DND-41 (cell line): ENCODE results near the gene FDX1.
"Not testable (repeated sequence)": the region's sequence is repeated elsewhere in the genome, so short reads cannot be mapped to it uniquely, and the experiment has no call there.

ENCODE experiments used
- ATAC-seq: fragments of 200-7000 bp; cut with Tn5 transposase; 3 replicates; pipeline ENCODE4 v1.9.1; 2021; ENCODE audit warnings: low read depth; ENCODE audit not compliant: insufficient read depth
- DNase-seq: peaks from one replicate; pipeline ENCODE4 v3.0.0-alpha.2; 2020
- H2AFZ ChIP-seq: 2 replicates; pipeline ENCODE4 v1.6.0; 2012; ENCODE audit warnings: low read depth, low read length
- H3K27ac ChIP-seq: 2 replicates; pipeline ENCODE4 v1.5.1; 2012; ENCODE audit warnings: low read length, inconsistent platforms
- H3K27me3 ChIP-seq: fragments of 200-600 bp; sonication (generic); 2 replicates; pipeline ENCODE4 v1.6.0; 2012; ENCODE audit warnings: low read length, mild to moderate bottlenecking, inconsistent platforms; ENCODE audit not compliant: insufficient read depth, poor library complexity
- H3K36me3 ChIP-seq: 2 replicates; pipeline ENCODE4 v1.5.1; 2012; ENCODE audit warnings: low read length, inconsistent platforms; ENCODE audit not compliant: insufficient read depth
- H3K4me1 ChIP-seq: 2 replicates; pipeline ENCODE4 v1.5.1; 2012; ENCODE audit warnings: mild to moderate bottlenecking, low read length; ENCODE audit not compliant: insufficient read depth
- H3K4me2 ChIP-seq: 2 replicates; pipeline ENCODE4 v1.6.0; 2012; ENCODE audit warnings: mild to moderate bottlenecking, moderate library complexity, low read length, inconsistent platforms; ENCODE audit not compliant: insufficient read depth
- H3K4me3 ChIP-seq, 2 experiments: fragments of 200-600 bp in 1 of 2; shearing (Covaris generic) in 1 of 2; 2 replicates each; pipeline ENCODE4 v1.5.1; 2012 to 2016; ENCODE audit warnings: inconsistent platforms in 2 of 2, low read length in 2 of 2, mild to moderate bottlenecking in 2 of 2, low read depth in 1 of 2, moderate library complexity in 1 of 2
- H3K79me2 ChIP-seq: 2 replicates; pipeline ENCODE4 v1.6.0; 2012; ENCODE audit warnings: low read length, inconsistent platforms; ENCODE audit not compliant: insufficient read depth
- H3K9ac ChIP-seq: 2 replicates; pipeline ENCODE4 v1.6.0; 2012; ENCODE audit warnings: low read depth, mild to moderate bottlenecking, inconsistent platforms, low read length, moderate library complexity
- H3K9me3 ChIP-seq: 2 replicates; pipeline ENCODE4 v1.5.1; 2012; ENCODE audit warnings: low read length, moderate library complexity, mild to moderate bottlenecking, inconsistent platforms; ENCODE audit not compliant: insufficient read depth, severe bottlenecking
- H4K20me1 ChIP-seq: 2 replicates; pipeline ENCODE4 v1.6.0; 2012; ENCODE audit warnings: low read length; ENCODE audit not compliant: insufficient read depth
- CTCF ChIP-seq: IDR thresholded peaks from 2 replicates; pipeline ENCODE4 v1.5.1; 2012; ENCODE audit warnings: borderline replicate concordance, low read length, moderate library complexity, mild to moderate bottlenecking; ENCODE audit not compliant: poor library complexity, severe bottlenecking; ENCODE audit errors: extremely low read depth
- EZH2 ChIP-seq: IDR thresholded peaks from 3 replicates; pipeline ENCODE4 v1.6.1; 2012; ENCODE audit warnings: borderline replicate concordance, low read depth, mild to moderate bottlenecking, moderate library complexity, low read length, inconsistent platforms; ENCODE audit not compliant: severe bottlenecking

FDX1 gene

DNA sequence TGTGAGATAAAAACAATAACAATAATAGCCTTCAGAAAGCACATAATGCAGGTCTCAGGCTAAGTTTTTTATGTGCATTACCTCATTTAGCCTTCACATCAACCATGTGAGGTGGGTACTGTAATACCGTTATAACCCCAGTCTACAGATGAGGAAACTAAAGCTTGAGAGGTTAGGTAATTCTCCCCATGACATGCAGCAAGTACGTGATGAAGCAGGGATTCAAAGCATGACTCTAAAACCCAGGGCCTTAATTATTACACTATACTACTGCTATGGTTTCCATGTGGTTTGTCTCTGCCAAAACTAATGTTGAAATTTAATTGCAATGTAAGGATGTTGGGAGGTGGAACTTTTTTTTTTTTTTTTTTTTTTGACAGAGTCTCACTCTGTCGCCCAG, 37.7 kb upstream of the FDX1 start:
- H3K4me1 ChIP-seq = no peaks in the 10 kb centered on the region

GRCh38 chr11:110397668-110398286, 32.0 kb upstream of the FDX1 start:
- H3K79me2 ChIP-seq, DNase-seq, H3K27ac ChIP-seq, H3K27me3 ChIP-seq, H3K36me3 ChIP-seq, H3K9me3 ChIP-seq, H3K4me1 ChIP-seq, H3K9ac ChIP-seq, H2AFZ ChIP-seq, H3K4me3 ChIP-seq, ATAC-seq, H3K4me2 ChIP-seq, H4K20me1 ChIP-seq: not testable (repeated sequence)

More for the DNA sequence above, 37.7 kb upstream of the FDX1 start:
- ATAC-seq (no peak), DNase-seq (no peak)
- no peak overlapping the region for H3K4me3 ChIP-seq
- H3K9ac ChIP-seq = no peak overlapping the region
- H3K27ac ChIP-seq = no peak overlapping the region
- no peak overlapping the region for H2AFZ ChIP-seq
- no peaks in the 10 kb centered on the region for H3K36me3 ChIP-seq
- no peak for TF ChIP-seq CTCF
- no peak for TF ChIP-seq EZH2
- H3K27me3 ChIP-seq = no peaks in the 10 kb centered on the region
- no peak overlapping the region for H3K4me2 ChIP-seq
- no peaks in the 10 kb centered on the region for H3K9me3 ChIP-seq
- H4K20me1 ChIP-seq = no peaks in the 10 kb centered on the region
- no peaks in the 10 kb centered on the region for H3K79me2 ChIP-seq

GRCh38 chr11:110403585-110403984, 26.2 kb upstream of the FDX1 start:
- H4K20me1 ChIP-seq, H2AFZ ChIP-seq, H3K36me3 ChIP-seq, H3K27ac ChIP-seq, H3K4me2 ChIP-seq, H3K27me3 ChIP-seq, H3K9ac ChIP-seq, H3K9me3 ChIP-seq, DNase-seq, H3K4me3 ChIP-seq, H3K79me2 ChIP-seq, H3K4me1 ChIP-seq, ATAC-seq: not testable (repeated sequence)

- H4K20me1 ChIP-seq, H3K4me3 ChIP-seq, H3K4me1 ChIP-seq, H3K9ac ChIP-seq, H3K27me3 ChIP-seq, H3K27ac ChIP-seq, H3K79me2 ChIP-seq, ATAC-seq, H2AFZ ChIP-seq, DNase-seq, H3K4me2 ChIP-seq, H3K9me3 ChIP-seq, H3K36me3 ChIP-seq: not testable (repeated sequence)
Observed at GRCh38 chr11:110405636-110406035, 24.1 kb upstream of the FDX1 start.

DNA sequence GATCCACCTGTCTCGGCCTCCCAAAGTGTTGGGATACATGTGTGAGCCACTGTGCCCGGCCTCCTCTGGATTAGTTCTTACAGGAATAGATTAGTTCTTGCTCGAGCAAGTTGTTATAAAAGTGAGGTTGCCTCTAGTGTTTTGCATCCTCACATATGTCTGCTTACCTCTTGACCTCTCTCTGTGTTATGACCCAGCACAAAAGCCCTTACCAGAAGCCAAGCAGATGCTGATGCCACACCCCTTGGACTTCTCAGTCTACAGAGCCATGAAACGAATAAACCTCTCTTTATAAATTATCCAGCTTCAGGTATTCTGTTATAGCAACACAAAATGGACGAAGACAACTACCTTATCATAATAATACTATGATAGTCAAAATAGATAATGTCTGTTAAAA, 22.4 kb upstream of the FDX1 start:
- no peak overlapping the region for H2AFZ ChIP-seq
- no peak overlapping the region for H3K9ac ChIP-seq
- H3K9me3 ChIP-seq = no peaks in the 10 kb centered on the region
- H4K20me1 ChIP-seq = no peaks in the 10 kb centered on the region
- no peak for DNase-seq
- H3K4me1 ChIP-seq = no peaks in the 10 kb centered on the region
- H3K79me2 ChIP-seq = no peaks in the 10 kb centered on the region
- no peak overlapping the region for H3K4me3 ChIP-seq
- H3K4me2 ChIP-seq = no peak overlapping the region
- H3K27ac ChIP-seq = no peak overlapping the region
- ATAC-seq = no peak
- TF ChIP-seq CTCF (no peak), EZH2 (no peak)
- no peaks in the 10 kb centered on the region for H3K36me3 ChIP-seq
- H3K27me3 ChIP-seq = no peaks in the 10 kb centered on the region
